HEK293T (cell line): ENCODE measurements around the gene MIPEP.

ENCODE experiments used
- CTCF ChIA-PET: fragments of 350-600 bp; formaldehyde crosslinking; extraction: SDS; loops from one replicate; lab custom pipeline; 2021; ENCODE audit warnings: antibody characterized with exemption, inconsistent platforms; lab: Yijun Ruan, JAX
- POLR2A ChIA-PET: fragments of 350-600 bp; formaldehyde crosslinking; extraction: SDS; loops from one replicate; lab custom pipeline; 2020; ENCODE audit warnings: antibody characterized with exemption, inconsistent platforms; lab: Yijun Ruan, JAX
- DNase-seq: peaks from one replicate; pipeline ENCODE4 v3.0.0; 2012; ENCODE audit warnings: mixed read lengths; ENCODE audit errors: extremely low spot score
- ARNT ChIP-seq: fragments of 450-650 bp; IDR thresholded peaks from 2 replicates; pipeline ENCODE4 v1.6.1; 2017; ENCODE audit warnings: mild to moderate bottlenecking
- BHLHE40 ChIP-seq: fragments of 450-650 bp; IDR thresholded peaks from 2 replicates; pipeline ENCODE4 v1.6.1; 2016; ENCODE audit warnings: mild to moderate bottlenecking, moderate library complexity, borderline replicate concordance
- CTBP1 ChIP-seq: fragments of 450-650 bp; IDR thresholded peaks from 2 replicates; pipeline ENCODE4 v1.6.1; 2016; ENCODE audit warnings: borderline replicate concordance
- ELF4 ChIP-seq: fragments of 450-650 bp; IDR thresholded peaks from 2 replicates; pipeline ENCODE4 v1.6.1; 2017; ENCODE audit warnings: antibody characterized with exemption
- FOXA1 ChIP-seq: fragments of 450-650 bp; IDR thresholded peaks from 2 replicates; pipeline ENCODE4 v1.6.1; 2016; ENCODE audit warnings: mild to moderate bottlenecking
- FOXK2 ChIP-seq: fragments of 450-650 bp; IDR thresholded peaks from 2 replicates; pipeline ENCODE4 v1.6.1; 2016; ENCODE audit warnings: mild to moderate bottlenecking
- FOXM1 ChIP-seq: fragments of 450-650 bp; IDR thresholded peaks from 2 replicates; pipeline ENCODE4 v1.6.1; 2017; ENCODE audit warnings: mild to moderate bottlenecking, borderline replicate concordance
- HDGF ChIP-seq: fragments of 450-650 bp; IDR thresholded peaks from 2 replicates; pipeline ENCODE4 v1.6.1; 2017; ENCODE audit warnings: antibody characterized with exemption, borderline replicate concordance
- L3MBTL2 ChIP-seq: fragments of 450-650 bp; conservative IDR thresholded peaks from 2 replicates; pipeline ENCODE4 v1.6.1; 2016; ENCODE audit warnings: mild to moderate bottlenecking
- LEF1 ChIP-seq: fragments of 450-650 bp; IDR thresholded peaks from 2 replicates; pipeline ENCODE4 v1.6.1; 2017; ENCODE audit warnings: mild to moderate bottlenecking, borderline replicate concordance
- NFRKB ChIP-seq: fragments of 450-650 bp; IDR thresholded peaks from 2 replicates; pipeline ENCODE4 v1.6.1; 2016; ENCODE audit warnings: mild to moderate bottlenecking, moderate library complexity
- PKNOX1 ChIP-seq: fragments of 450-650 bp; IDR thresholded peaks from 2 replicates; pipeline ENCODE4 v1.6.1; 2016
- SP1 ChIP-seq: fragments of 450-650 bp; IDR thresholded peaks from 2 replicates; pipeline ENCODE4 v1.6.1; 2017
- SUZ12 ChIP-seq: fragments of 450-650 bp; IDR thresholded peaks from 2 replicates; pipeline ENCODE4 v1.6.1; 2016; ENCODE audit warnings: mild to moderate bottlenecking
- TARDBP ChIP-seq: fragments of 450-650 bp; IDR thresholded peaks from 2 replicates; pipeline ENCODE4 v1.6.1; 2016
- ZNF384 ChIP-seq: fragments of 450-650 bp; IDR thresholded peaks from 2 replicates; pipeline ENCODE4 v1.6.1; 2016

The MIPEP gene

GRCh38 chr13:23888658-23889614, at the start of gene MIPEP:
MIPEP (minus strand) TSS chr13:23889400; CDS start chr13:23889320, 80 bp downstream.
- POLR2A ChIA-PET: interaction anchor here (1.3 kb wide), 1 partner anchor 10 kb away, joined by 6 read pairs; no protein-coding TSS in a partner anchor

GRCh38 chr13:23934520-23934919, 45.3 kb upstream of the MIPEP start:
- TF ChIP-seq ELF4 (no peak), PKNOX1 (no peak), LEF1 (no peak), NFRKB (no peak), FOXK2 (no peak), HDGF (no peak), FOXA1 (no peak), FOXM1 (no peak), CTBP1 (no peak), BHLHE40 (no peak), SUZ12 (no peak), ARNT (no peak)
- POLR2A ChIA-PET: no interaction called here
- no peak for DNase-seq
- CTCF ChIA-PET: no interaction called here

More at GRCh38 chr13:23888658-23889614, at the start of gene MIPEP:
- peak; percentile 86 for DNase-seq
- TF ChIP-seq L3MBTL2 (peak; percentile 47; the same call in 1 of the 2 replicates), ELF4 (peak; percentile 93), SUZ12 (no peak)
- CTCF ChIA-PET: interaction anchor here (0.6 to 2.0 kb wide), 4 partner anchors 10 to 435 kb away, joined by 3 to 5 read pairs (median 3); no protein-coding TSS in a partner anchor

GRCh38 chr13:23928985-23929384, 39.8 kb upstream of the MIPEP start:
- ChIA-PET POLR2A (no interaction called here), CTCF (interaction anchor here (0.5 kb wide), 1 partner anchor 9 kb away, joined by 3 read pairs; no protein-coding TSS in a partner anchor)
- DNase-seq: no peak
- no peak for TF ChIP-seq ZNF384

- no peak for DNase-seq
- TF ChIP-seq ELF4 (no peak), LEF1 (no peak), PKNOX1 (no peak), FOXA1 (no peak), BHLHE40 (no peak), FOXM1 (no peak), ARNT (no peak), FOXK2 (no peak), NFRKB (no peak), HDGF (no peak), ZNF384 (no peak), CTBP1 (no peak), SUZ12 (no peak)
- ChIA-PET POLR2A (no interaction called here), CTCF (interaction anchor here (0.7 kb wide), 1 partner anchor 296 kb away, joined by 3 read pairs; no protein-coding TSS in a partner anchor)
Measured at GRCh38 chr13:23923031-23923430, 33.8 kb upstream of the MIPEP start.

- TF ChIP-seq SUZ12 (no peak), TARDBP (no peak), L3MBTL2 (no peak), ZNF384 (no peak), CTBP1 (no peak), LEF1 (no peak), NFRKB (no peak), FOXK2 (no peak), SP1 (no peak), FOXM1 (no peak), HDGF (no peak), ARNT (no peak), ELF4 (no peak)
- CTCF ChIA-PET: interaction anchor here (0.7 kb wide), 1 partner anchor 296 kb away, joined by 3 read pairs; no protein-coding TSS in a partner anchor
Measured at GRCh38 chr13:23922005-23922932, 33.1 kb upstream of the MIPEP start.

GRCh38 chr13:23921451-23921888, 32.3 kb upstream of the MIPEP start:
- peak; percentile 9 for DNase-seq
- no peak for TF ChIP-seq CTBP1
- no peak for TF ChIP-seq FOXM1
- no peak for TF ChIP-seq HDGF
- no peak for TF ChIP-seq ZNF384
- TF ChIP-seq L3MBTL2: no peak
- TF ChIP-seq PKNOX1: no peak
- no peak for TF ChIP-seq SUZ12
- no peak for TF ChIP-seq NFRKB
- ChIA-PET POLR2A (no interaction called here), CTCF (no interaction called here)

More at GRCh38 chr13:23922005-23922932, 33.1 kb upstream of the MIPEP start:
- DNase-seq: no peak
- POLR2A ChIA-PET: no interaction called here
